Left ventricle myocardium inferior (tissue), 1 donor: Measurements from ENCODE around the gene SLC9A3. TPM values are rescaled to one million over a fixed set of nuclear protein-coding genes. Genes with fewer than 3 reads are reported as not detected.

Experiments used
- DNase-seq: peaks from one replicate; pipeline ENCODE4 v3.0.0-alpha.2; 2020
- H3K27ac ChIP-seq: fragments of 200-600 bp; replicated peaks from 2 replicates; pipeline ENCODE4 v1.8.0; 2021
- H3K27me3 ChIP-seq: fragments of 200-600 bp; 2 replicates; pipeline ENCODE4 v1.8.0; 2021; ENCODE audit warnings: low read depth
- H3K36me3 ChIP-seq: fragments of 200-600 bp; 2 replicates; pipeline ENCODE4 v1.8.0; 2021
- H3K4me1 ChIP-seq: fragments of 200-600 bp; 2 replicates; pipeline ENCODE4 v1.8.0; 2021
- H3K4me3 ChIP-seq: fragments of 200-600 bp; 2 replicates; pipeline ENCODE4 v1.8.0; 2021; ENCODE audit warnings: mild to moderate bottlenecking, moderate library complexity
- H3K9me3 ChIP-seq: fragments of 200-600 bp; replicated peaks from 2 replicates; pipeline ENCODE4 v1.8.0; 2021
- CTCF ChIP-seq: fragments of 200-600 bp; IDR thresholded peaks from 2 replicates; pipeline ENCODE4 v1.8.0; 2021; ENCODE audit warnings: antibody characterized with exemption, mild to moderate bottlenecking, borderline replicate concordance
- intact Hi-C: fragments of 100-400 bp; cut with micrococcal nuclease; formaldehyde crosslinking; loops from one replicate; pipeline ENCODE4 v1.11.0; 2022
- total RNA-seq: library from RNA; stranded (reverse); fragmentation: NEBNext Ultra II Directional; extraction: Animal tissue kit (Norgen Biotek cat#: 25700); gene quantifications from one replicate; pipeline ENCODE4 v1.2.1, GENCODE V29; 2021
- donor health status: DM: no; HTN: yes; CAD: no; lungs with severe emphysema.

Gene SLC9A3
- total RNA-seq, 1 donor from 2014 or later = 0.91 TPM

DNA sequence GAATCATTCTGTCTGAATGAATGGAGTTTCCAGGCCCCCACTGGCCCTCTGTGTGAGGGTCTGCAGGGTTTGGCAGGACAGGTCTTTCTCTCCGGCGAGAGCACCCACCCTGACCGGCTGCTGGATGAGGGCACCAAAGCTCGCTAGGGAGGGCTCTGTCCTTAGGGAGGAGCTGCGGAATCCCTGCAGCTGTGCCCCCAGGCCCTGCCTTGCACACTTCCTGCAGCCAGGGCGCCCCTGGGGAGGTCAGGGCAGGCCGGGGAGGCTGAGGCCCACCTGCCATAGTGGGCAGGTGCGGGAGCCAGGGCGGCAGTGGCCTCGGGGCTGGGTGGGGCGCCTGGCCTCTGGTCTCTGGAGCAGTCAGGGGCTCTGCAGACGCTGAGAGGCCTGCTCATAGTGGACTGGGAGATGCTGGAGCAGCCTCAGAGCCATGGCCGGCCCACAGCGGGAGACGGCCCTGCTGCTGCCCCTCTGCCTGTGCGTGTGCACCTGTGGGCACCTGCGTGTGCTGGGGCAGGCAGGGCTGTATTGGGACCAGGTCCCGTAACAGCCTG is 45.2 kb downstream of the SLC9A3 start:
- Histone ChIP-seq H3K27ac (no peak overlapping the region), H3K9me3 (no peaks in the 10 kb centered on the region), H3K4me1 (peaks cover 11% of the 10 kb centered on the region), H3K4me3 (no peak overlapping the region), H3K27me3 (peaks cover 91% of the 10 kb centered on the region), H3K36me3 (no peaks in the 10 kb centered on the region)
- no peak for TF ChIP-seq CTCF
- no peak for DNase-seq
- intact Hi-C loops = no loop called here

GRCh38 chr5:478369-478981 is 45.8 kb downstream of the SLC9A3 start:
- Histone ChIP-seq H3K27me3 (peaks cover 86% of the 10 kb centered on the region), H3K36me3 (no peaks in the 10 kb centered on the region), H3K27ac (no peak overlapping the region), H3K4me1 (peaks cover 16% of the 10 kb centered on the region), H3K4me3 (no peak overlapping the region), H3K9me3 (no peaks in the 10 kb centered on the region)
- DNase-seq = no peak
- TF ChIP-seq CTCF = no peak
- intact Hi-C loops = no loop called here

DNA sequence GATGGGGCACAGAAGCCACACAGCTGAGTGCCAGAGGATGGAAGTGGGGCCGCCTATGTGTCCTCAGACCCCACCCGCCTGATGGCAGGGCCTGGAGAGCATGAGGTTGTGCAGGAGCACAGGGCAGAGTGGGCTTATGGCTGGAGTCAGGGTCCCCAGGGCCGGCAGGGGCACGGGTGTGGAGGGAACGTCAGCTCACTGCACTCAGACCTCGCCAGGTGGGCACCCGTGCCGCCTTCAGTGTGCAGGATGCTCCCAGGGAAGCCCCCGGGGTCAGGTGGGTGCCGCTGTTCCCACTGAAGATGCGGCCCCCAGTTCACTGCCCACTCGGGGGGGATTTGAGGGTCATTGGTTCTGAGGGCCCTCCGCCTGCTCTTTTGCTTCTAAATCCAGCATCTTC is 46.4 kb downstream of the SLC9A3 start:
- Histone ChIP-seq H3K27me3 (peaks cover 80% of the 10 kb centered on the region), H3K4me1 (peaks cover 20% of the 10 kb centered on the region), H3K36me3 (no peaks in the 10 kb centered on the region), H3K4me3 (no peak overlapping the region), H3K27ac (no peak overlapping the region), H3K9me3 (no peaks in the 10 kb centered on the region)
- intact Hi-C loops = no loop called here
- no peak for TF ChIP-seq CTCF
- DNase-seq = no peak

DNA sequence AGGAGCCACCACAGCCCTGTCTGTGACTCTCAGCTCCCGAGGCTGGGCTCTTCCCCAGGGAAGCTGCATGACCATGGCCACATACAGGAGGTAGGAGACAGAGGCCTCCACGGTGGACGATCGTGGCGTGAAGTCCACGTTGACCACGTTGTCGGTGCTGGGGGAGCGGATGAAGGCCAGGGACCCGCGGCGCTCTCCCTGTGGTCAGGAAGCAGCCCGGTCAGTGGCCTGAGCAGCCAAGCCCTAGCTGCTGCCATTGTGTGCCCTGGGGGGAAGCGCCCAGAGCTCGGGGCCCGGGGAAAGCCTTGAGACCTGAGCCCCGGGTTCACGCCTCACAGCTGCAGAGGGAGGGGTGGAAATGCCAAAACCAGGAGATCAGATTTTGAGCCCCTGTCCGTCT is 47.0 kb downstream of the SLC9A3 start:
- H3K9me3 ChIP-seq = no peaks in the 10 kb centered on the region
- no peak for DNase-seq
- TF ChIP-seq CTCF = no peak
- intact Hi-C loops = no loop called here
- peaks cover 73% of the 10 kb centered on the region for H3K27me3 ChIP-seq
- H3K36me3 ChIP-seq = no peaks in the 10 kb centered on the region
- H3K27ac ChIP-seq = no peak overlapping the region
- H3K4me1 ChIP-seq = peaks cover 25% of the 10 kb centered on the region
- no peak overlapping the region for H3K4me3 ChIP-seq

DNA sequence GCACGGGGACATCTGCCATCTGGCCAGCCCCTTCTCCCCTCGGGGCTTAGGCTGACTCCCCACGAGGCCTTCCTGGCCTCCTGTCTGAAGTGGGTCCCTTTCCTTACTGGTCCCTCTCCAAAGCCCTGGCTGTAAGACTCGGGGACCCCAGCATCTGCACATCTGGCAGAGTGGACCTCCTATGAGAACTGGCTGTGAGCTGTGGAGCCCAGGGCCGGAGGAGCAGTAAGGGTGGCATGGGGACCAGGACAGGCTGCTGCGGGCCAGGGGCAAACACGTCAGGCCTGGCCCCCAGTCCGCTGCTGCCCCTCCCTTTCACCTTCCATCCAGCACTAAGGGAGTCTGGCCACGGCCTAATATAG is 47.5 kb downstream of the SLC9A3 start:
- Histone ChIP-seq H3K27ac (no peak overlapping the region), H3K36me3 (no peaks in the 10 kb centered on the region), H3K4me3 (no peak overlapping the region), H3K9me3 (no peaks in the 10 kb centered on the region), H3K4me1 (peaks cover 30% of the 10 kb centered on the region), H3K27me3 (peaks cover 69% of the 10 kb centered on the region)
- TF ChIP-seq CTCF = no peak
- no peak for DNase-seq
- intact Hi-C loops = no loop called here
